Bronchial epithelial cell (primary cell): ENCODE results near the gene AKR1B1. TPM values are rescaled to one million over a fixed set of nuclear protein-coding genes. Genes with fewer than 3 reads are reported as not detected.

Experiments used
- DNase-seq: peaks from one replicate; pipeline ENCODE4 v3.0.0-alpha.2; 2010; ENCODE audit warnings: low read depth
- FAIRE-seq: peaks from 2 replicates; lab custom pipeline; 2011; peaks lifted over from hg19 to GRCh38; lab: Jason Lieb, UNC
- H3K27me3 ChIP-seq: 2 replicates; pipeline ENCODE4 v1.5.1; 2011; ENCODE audit warnings: low read length; ENCODE audit not compliant: control insufficient read depth, insufficient read depth
- H3K36me3 ChIP-seq: 2 replicates; pipeline ENCODE4 v1.5.1; 2011; ENCODE audit warnings: low read length; ENCODE audit not compliant: control insufficient read depth, insufficient read depth
- H3K4me3 ChIP-seq: 2 replicates; pipeline ENCODE4 v1.5.1; 2011; ENCODE audit warnings: mild to moderate bottlenecking, low read depth, low read length, control low read depth
- CTCF ChIP-seq: IDR thresholded peaks from 2 replicates; pipeline ENCODE4 v1.5.1; 2011; ENCODE audit warnings: mild to moderate bottlenecking, moderate library complexity, low read length, control low read depth, inconsistent platforms; ENCODE audit not compliant: insufficient read depth, severe bottlenecking
- total RNA-seq: library from RNA; depleted of rRNA; stranded (reverse); fragments of >200 nt; gene quantifications from 2 replicates; pipeline ENCODE4 v1.2.1, GENCODE V29; 2014

Gene AKR1B1
- total RNA-seq, 1 donor from 2014 or later, result 77.1 TPM

- no peaks in the 10 kb centered on the region for H3K36me3 ChIP-seq
- TF ChIP-seq CTCF, result no peak
- FAIRE-seq, result no peak
- no peak for DNase-seq
- no peak overlapping the region for H3K4me3 ChIP-seq
- H3K27me3 ChIP-seq, result no peaks in the 10 kb centered on the region
Observed at GRCh38 chr7:134461916-134462315, 3.0 kb upstream of the AKR1B1 start.

GRCh38 chr7:134459981-134460380 lies 1.1 kb upstream of the AKR1B1 start:
- H3K4me3 ChIP-seq, result no peak overlapping the region
- TF ChIP-seq CTCF, result no peak
- no peaks in the 10 kb centered on the region for H3K36me3 ChIP-seq
- H3K27me3 ChIP-seq, result no peaks in the 10 kb centered on the region
- FAIRE-seq, result no peak
- DNase-seq, result peak; percentile 25

- Histone ChIP-seq H3K4me3 (peak overlapping the region; percentile 72), H3K27me3 (no peaks in the 10 kb centered on the region), H3K36me3 (no peaks in the 10 kb centered on the region)
- DNase-seq (peak; percentile 61), FAIRE-seq (no peak)
- TF ChIP-seq CTCF, result peak; percentile 37
Observed at GRCh38 chr7:134458341-134458805, 527 bp downstream of the AKR1B1 start.

- H3K4me3 ChIP-seq, result no peak overlapping the region
Observed at GRCh38 chr7:134457210-134457609, 1.7 kb downstream of the AKR1B1 start.

GRCh38 chr7:134454277-134454676 lies 4.6 kb downstream of the AKR1B1 start:
- no peak for TF ChIP-seq CTCF
- DNase-seq, result no peak
- FAIRE-seq, result no peak
- Histone ChIP-seq H3K27me3 (no peaks in the 10 kb centered on the region), H3K36me3 (peaks cover 8% of the 10 kb centered on the region), H3K4me3 (no peak overlapping the region)

More at GRCh38 chr7:134457210-134457609, 1.7 kb downstream of the AKR1B1 start:
- no peak for TF ChIP-seq CTCF
- DNase-seq, result no peak
- no peak for FAIRE-seq
- H3K27me3 ChIP-seq, result no peaks in the 10 kb centered on the region
- H3K36me3 ChIP-seq, result no peaks in the 10 kb centered on the region

- Histone ChIP-seq H3K36me3 (peaks cover 8% of the 10 kb centered on the region), H3K4me3 (no peak overlapping the region), H3K27me3 (no peaks in the 10 kb centered on the region)
- TF ChIP-seq CTCF, result no peak
- DNase-seq (no peak), FAIRE-seq (no peak)
Observed at GRCh38 chr7:134453518-134453917, 5.4 kb downstream of the AKR1B1 start.
